OCI-LY3 (cell line): Measurements from ENCODE around the gene EVPL.

Source experiments
- EZH2phosphoT487 ChIP-seq: fragments of 200-600 bp; shearing (Covaris generic); IDR thresholded peaks from 2 replicates; pipeline ENCODE4 v1.6.1; 2018; ENCODE audit warnings: antibody characterized with exemption, mixed run types, low read depth
- TF ChIP-seq, protein P1 (sequence below): fragments of 200-600, 300-600 bp; sonication (generic); IDR thresholded peaks from 2 replicates; pipeline ENCODE4 v1.5.1; 2014; ENCODE audit warnings: antibody characterized with exemption, low read length, low read depth

DNA sequence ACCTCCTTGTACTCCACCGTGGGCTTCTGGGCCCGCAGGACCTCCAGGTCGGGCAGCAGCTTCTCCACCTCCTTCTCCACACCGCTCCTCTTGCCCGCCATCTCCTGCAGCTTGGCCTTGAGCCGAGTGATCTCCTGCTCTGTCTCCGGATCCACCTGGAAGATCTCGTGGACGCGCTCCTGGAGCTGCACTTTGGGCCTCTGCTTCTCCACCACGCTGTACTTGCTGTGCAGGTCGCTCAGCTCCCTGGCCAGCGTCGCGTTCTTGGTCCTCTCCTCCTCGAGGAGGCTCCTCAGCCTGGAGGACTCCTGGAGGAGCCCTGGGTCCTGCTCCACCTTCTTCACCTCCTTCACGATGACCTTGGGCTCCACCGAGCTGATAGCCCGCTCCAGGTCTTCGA lies 17.7 kb downstream of the EVPL start:
- TF ChIP-seq, protein P1, sequence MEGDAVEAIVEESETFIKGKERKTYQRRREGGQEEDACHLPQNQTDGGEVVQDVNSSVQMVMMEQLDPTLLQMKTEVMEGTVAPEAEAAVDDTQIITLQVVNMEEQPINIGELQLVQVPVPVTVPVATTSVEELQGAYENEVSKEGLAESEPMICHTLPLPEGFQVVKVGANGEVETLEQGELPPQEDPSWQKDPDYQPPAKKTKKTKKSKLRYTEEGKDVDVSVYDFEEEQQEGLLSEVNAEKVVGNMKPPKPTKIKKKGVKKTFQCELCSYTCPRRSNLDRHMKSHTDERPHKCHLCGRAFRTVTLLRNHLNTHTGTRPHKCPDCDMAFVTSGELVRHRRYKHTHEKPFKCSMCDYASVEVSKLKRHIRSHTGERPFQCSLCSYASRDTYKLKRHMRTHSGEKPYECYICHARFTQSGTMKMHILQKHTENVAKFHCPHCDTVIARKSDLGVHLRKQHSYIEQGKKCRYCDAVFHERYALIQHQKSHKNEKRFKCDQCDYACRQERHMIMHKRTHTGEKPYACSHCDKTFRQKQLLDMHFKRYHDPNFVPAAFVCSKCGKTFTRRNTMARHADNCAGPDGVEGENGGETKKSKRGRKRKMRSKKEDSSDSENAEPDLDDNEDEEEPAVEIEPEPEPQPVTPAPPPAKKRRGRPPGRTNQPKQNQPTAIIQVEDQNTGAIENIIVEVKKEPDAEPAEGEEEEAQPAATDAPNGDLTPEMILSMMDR, result no peak
- TF ChIP-seq EZH2phosphoT487, result no peak
